ENCODE measurements around the gene GLB1L. TPM values are rescaled to one million over a fixed set of nuclear protein-coding genes. Genes with fewer than 3 reads are reported as not detected.

The GLB1L gene
- total and polyA plus RNA-seq, 2 of the 8 experiments (the other 6 are each of a cell fraction or from before 2014, with no cell fraction given): 3.7 to 4.0 TPM

DNA sequence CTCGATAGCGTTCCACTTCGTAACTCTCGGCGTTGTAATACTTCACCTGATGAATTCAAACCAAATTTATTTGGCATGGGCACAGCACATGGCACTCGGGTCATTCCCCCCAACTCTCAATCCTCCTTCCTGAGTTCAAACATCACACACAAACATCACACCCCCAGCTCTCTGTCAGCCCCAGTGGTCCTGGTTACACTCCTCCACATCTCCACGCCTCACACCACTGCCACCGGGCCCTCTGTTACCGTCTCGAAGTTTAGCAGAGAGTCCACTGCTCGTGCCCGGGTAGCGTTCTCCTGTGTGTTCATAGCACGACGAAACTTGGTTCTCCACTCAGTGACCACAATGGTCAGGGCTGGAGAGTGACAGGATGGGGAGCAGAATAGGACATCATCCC lies 31.1 kb downstream of the GLB1L start (continued):
- no peak for TF ChIP-seq SAP30 (IDR thresholded peaks at IDR 0.05; ENCODE audit: insufficient read depth, insufficient replicate concordance, low read length)
- TF ChIP-seq CTBP2 (IDR thresholded peaks at IDR 0.05; ENCODE audit: borderline replicate concordance, insufficient read depth, insufficient read length, low read length): no peak
- no peak for TF ChIP-seq RXRA (IDR thresholded peaks at IDR 0.05; ENCODE audit: insufficient read depth, low read depth, low read length)
- TF ChIP-seq HDAC2 (IDR thresholded peaks at IDR 0.05; ENCODE audit: borderline replicate concordance in 1 of 2, low read depth in 2 of 2, low read length in 2 of 2): no peak
- TF ChIP-seq POLR2A (IDR thresholded peaks at IDR 0.05; ENCODE audit: control extremely low read depth in 1 of 2, low read depth in 2 of 2, low read length in 2 of 2): no peak
- TF ChIP-seq, protein P1, sequence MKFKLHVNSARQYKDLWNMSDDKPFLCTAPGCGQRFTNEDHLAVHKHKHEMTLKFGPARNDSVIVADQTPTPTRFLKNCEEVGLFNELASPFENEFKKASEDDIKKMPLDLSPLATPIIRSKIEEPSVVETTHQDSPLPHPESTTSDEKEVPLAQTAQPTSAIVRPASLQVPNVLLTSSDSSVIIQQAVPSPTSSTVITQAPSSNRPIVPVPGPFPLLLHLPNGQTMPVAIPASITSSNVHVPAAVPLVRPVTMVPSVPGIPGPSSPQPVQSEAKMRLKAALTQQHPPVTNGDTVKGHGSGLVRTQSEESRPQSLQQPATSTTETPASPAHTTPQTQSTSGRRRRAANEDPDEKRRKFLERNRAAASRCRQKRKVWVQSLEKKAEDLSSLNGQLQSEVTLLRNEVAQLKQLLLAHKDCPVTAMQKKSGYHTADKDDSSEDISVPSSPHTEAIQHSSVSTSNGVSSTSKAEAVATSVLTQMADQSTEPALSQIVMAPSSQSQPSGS (IDR thresholded peaks at IDR 0.05; ENCODE audit: low read length): no peak
- TF ChIP-seq, protein P2, sequence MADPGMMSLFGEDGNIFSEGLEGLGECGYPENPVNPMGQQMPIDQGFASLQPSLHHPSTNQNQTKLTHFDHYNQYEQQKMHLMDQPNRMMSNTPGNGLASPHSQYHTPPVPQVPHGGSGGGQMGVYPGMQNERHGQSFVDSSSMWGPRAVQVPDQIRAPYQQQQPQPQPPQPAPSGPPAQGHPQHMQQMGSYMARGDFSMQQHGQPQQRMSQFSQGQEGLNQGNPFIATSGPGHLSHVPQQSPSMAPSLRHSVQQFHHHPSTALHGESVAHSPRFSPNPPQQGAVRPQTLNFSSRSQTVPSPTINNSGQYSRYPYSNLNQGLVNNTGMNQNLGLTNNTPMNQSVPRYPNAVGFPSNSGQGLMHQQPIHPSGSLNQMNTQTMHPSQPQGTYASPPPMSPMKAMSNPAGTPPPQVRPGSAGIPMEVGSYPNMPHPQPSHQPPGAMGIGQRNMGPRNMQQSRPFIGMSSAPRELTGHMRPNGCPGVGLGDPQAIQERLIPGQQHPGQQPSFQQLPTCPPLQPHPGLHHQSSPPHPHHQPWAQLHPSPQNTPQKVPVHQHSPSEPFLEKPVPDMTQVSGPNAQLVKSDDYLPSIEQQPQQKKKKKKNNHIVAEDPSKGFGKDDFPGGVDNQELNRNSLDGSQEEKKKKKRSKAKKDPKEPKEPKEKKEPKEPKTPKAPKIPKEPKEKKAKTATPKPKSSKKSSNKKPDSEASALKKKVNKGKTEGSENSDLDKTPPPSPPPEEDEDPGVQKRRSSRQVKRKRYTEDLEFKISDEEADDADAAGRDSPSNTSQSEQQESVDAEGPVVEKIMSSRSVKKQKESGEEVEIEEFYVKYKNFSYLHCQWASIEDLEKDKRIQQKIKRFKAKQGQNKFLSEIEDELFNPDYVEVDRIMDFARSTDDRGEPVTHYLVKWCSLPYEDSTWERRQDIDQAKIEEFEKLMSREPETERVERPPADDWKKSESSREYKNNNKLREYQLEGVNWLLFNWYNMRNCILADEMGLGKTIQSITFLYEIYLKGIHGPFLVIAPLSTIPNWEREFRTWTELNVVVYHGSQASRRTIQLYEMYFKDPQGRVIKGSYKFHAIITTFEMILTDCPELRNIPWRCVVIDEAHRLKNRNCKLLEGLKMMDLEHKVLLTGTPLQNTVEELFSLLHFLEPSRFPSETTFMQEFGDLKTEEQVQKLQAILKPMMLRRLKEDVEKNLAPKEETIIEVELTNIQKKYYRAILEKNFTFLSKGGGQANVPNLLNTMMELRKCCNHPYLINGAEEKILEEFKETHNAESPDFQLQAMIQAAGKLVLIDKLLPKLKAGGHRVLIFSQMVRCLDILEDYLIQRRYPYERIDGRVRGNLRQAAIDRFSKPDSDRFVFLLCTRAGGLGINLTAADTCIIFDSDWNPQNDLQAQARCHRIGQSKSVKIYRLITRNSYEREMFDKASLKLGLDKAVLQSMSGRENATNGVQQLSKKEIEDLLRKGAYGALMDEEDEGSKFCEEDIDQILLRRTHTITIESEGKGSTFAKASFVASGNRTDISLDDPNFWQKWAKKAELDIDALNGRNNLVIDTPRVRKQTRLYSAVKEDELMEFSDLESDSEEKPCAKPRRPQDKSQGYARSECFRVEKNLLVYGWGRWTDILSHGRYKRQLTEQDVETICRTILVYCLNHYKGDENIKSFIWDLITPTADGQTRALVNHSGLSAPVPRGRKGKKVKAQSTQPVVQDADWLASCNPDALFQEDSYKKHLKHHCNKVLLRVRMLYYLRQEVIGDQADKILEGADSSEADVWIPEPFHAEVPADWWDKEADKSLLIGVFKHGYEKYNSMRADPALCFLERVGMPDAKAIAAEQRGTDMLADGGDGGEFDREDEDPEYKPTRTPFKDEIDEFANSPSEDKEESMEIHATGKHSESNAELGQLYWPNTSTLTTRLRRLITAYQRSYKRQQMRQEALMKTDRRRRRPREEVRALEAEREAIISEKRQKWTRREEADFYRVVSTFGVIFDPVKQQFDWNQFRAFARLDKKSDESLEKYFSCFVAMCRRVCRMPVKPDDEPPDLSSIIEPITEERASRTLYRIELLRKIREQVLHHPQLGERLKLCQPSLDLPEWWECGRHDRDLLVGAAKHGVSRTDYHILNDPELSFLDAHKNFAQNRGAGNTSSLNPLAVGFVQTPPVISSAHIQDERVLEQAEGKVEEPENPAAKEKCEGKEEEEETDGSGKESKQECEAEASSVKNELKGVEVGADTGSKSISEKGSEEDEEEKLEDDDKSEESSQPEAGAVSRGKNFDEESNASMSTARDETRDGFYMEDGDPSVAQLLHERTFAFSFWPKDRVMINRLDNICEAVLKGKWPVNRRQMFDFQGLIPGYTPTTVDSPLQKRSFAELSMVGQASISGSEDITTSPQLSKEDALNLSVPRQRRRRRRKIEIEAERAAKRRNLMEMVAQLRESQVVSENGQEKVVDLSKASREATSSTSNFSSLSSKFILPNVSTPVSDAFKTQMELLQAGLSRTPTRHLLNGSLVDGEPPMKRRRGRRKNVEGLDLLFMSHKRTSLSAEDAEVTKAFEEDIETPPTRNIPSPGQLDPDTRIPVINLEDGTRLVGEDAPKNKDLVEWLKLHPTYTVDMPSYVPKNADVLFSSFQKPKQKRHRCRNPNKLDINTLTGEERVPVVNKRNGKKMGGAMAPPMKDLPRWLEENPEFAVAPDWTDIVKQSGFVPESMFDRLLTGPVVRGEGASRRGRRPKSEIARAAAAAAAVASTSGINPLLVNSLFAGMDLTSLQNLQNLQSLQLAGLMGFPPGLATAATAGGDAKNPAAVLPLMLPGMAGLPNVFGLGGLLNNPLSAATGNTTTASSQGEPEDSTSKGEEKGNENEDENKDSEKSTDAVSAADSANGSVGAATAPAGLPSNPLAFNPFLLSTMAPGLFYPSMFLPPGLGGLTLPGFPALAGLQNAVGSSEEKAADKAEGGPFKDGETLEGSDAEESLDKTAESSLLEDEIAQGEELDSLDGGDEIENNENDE (IDR thresholded peaks at IDR 0.05; ENCODE audit: insufficient replicate concordance, low read length): no peak
